Epithelial cell of proximal tubule (primary cell): Measurements from ENCODE around the gene PTPN5. TPM values are rescaled to one million over a fixed set of nuclear protein-coding genes. Genes with fewer than 3 reads are reported as not detected.

Experiments
- DNase-seq: peaks from one replicate; pipeline ENCODE4 v3.0.0-alpha.2; 2011; ENCODE audit warnings: low read depth
- H3K4me3 ChIP-seq: 2 replicates; pipeline ENCODE4 v1.5.1; 2011; ENCODE audit warnings: low read depth, mild to moderate bottlenecking, low read length
- total RNA-seq: library from RNA; depleted of rRNA; stranded (reverse); fragments of >200 nt; gene quantifications from 2 replicates; pipeline ENCODE4 v1.2.3, GENCODE V29; 2015
- TF ChIP-seq, protein P1 (sequence below): conservative IDR thresholded peaks from 2 replicates; pipeline ENCODE4 v1.5.1; 2012; ENCODE audit warnings: low read depth, mild to moderate bottlenecking, low read length

Gene PTPN5
- total RNA-seq, 1 donor from 2014 or later = not detected

DNA sequence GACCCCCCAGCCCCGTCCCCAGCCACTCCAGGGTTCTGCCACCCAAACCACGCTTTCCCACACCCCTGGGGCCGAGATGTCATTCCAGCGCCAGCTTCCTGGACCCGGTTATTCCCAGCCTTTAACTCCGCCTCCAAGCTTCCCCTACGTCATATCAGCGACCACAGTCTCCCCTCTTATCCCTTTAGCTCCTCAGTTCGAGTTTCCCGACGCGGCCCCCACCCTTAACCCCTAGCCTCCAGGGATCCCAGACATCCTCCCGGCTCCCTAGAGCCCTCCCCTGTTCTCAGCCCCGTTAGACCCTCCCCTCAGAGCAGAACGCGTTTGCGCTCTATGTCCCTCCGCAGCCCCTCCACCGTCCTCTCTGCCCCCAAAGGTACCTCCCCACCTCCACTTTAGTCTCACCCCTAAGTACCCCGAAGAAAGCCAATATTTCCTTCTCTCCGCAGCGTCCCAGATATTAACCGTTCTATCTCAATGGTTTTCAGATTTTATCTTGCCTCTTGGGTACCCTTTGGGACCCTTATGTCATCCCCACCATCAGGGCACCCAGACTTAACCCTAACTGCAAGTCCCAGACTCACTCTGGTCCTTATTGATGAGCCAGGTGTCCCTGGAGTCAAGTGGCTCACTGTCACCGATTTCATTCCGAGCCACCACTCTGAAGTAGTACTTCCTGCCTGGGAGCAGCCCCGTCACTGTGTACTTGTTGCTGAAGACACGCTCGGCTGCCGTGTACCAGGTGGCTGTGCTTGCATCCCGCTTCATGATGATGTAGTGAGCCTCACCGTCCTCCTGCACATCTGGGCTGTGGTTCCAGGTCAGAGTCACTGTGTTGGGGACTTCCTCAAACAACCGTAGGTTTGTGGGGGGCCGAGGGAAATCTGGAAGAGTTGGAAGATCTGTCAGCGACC lies 85.0 kb downstream of the PTPN5 start:
- H3K4me3 ChIP-seq = peak overlapping the region; percentile 70
- DNase-seq = no peak

DNA sequence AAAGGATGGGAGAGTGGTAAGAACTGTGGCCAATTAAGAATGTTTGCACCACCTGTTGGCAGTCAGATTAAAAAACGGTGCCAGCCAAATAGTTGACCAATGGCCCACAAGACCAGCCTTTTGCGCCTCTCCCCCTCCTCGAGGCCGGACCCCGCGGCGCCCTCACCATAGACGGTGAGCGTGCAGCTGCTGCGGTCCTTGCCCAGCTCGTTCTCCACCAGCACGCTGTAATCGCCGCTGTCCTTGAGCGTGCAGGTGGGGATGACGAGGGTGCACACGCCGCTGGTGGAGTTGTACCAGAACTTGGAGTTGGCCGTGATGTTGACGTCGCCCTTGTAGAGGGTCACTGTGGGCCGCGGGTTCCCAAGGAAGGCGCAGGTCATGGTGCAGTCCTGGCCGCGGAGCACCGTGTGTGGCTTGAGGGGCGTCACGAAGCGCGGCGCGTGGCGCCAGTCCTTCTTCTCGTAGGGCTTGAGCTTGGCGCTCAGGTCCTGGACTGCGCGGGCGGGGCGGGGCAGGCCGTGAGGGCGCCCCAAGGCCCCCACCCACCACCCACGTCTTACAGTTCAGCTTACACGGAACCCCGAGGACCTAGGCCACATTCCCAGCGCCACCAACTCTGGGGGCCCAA lies 85.8 kb downstream of the PTPN5 start:
- TF ChIP-seq, protein P1, sequence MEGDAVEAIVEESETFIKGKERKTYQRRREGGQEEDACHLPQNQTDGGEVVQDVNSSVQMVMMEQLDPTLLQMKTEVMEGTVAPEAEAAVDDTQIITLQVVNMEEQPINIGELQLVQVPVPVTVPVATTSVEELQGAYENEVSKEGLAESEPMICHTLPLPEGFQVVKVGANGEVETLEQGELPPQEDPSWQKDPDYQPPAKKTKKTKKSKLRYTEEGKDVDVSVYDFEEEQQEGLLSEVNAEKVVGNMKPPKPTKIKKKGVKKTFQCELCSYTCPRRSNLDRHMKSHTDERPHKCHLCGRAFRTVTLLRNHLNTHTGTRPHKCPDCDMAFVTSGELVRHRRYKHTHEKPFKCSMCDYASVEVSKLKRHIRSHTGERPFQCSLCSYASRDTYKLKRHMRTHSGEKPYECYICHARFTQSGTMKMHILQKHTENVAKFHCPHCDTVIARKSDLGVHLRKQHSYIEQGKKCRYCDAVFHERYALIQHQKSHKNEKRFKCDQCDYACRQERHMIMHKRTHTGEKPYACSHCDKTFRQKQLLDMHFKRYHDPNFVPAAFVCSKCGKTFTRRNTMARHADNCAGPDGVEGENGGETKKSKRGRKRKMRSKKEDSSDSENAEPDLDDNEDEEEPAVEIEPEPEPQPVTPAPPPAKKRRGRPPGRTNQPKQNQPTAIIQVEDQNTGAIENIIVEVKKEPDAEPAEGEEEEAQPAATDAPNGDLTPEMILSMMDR = no peak
- H3K4me3 ChIP-seq = peak overlapping the region; percentile 70
- no peak for DNase-seq

More for the DNA sequence above, 85.0 kb downstream of the PTPN5 start:
- TF ChIP-seq, protein P1 = no peak

DNA sequence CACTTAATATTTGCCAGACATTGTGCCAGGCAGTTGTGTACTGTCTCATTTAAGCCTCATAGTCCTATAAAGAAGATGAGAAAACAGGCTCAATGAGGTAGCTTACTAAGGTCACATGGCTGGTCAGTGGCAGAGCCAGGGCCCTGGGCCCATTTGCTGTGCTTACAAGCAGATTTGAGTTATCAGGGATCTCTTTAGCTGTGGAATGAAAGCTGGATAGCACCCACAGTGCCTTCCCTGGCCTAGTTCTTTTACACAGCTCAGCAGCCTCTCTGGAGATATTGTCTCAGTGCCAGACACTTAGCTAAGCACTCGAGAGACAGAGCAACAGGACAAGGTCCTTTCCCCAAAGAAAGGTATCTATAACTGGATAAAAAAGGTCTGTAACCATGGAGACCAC lies 86.9 kb downstream of the PTPN5 start:
- no peak for DNase-seq
- H3K4me3 ChIP-seq = no peak overlapping the region
- TF ChIP-seq, protein P1 = no peak

DNA sequence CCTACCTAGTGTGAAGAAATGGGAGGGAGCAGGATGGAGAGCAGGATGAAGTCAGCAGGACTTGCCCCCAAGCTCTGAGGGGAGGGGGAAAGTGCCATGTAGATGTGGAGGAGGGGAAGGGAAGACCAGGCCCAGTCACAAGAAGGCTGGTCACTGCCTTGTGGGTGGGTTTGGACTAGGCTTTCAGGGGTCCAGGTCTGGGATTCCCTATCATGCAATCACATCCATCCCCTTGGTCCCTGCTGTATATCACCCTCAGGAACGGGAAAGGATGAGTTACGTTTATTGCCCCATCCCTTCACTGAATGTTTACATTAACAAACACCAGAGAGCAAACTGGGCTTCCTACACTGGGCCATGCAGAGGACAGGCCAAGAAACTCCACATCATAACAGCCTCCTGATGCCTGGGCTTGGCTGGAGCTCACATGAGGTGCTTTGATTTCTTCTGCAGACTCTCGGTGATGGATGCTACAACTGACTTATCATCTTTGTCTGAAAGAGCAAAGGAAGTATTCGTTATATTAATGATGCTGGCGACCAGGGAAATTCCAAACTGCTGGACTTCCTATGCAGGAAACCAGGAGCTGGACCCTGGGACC lies 87.5 kb downstream of the PTPN5 start:
- TF ChIP-seq, protein P1 = no peak
- DNase-seq = no peak
- H3K4me3 ChIP-seq = no peak overlapping the region

DNA sequence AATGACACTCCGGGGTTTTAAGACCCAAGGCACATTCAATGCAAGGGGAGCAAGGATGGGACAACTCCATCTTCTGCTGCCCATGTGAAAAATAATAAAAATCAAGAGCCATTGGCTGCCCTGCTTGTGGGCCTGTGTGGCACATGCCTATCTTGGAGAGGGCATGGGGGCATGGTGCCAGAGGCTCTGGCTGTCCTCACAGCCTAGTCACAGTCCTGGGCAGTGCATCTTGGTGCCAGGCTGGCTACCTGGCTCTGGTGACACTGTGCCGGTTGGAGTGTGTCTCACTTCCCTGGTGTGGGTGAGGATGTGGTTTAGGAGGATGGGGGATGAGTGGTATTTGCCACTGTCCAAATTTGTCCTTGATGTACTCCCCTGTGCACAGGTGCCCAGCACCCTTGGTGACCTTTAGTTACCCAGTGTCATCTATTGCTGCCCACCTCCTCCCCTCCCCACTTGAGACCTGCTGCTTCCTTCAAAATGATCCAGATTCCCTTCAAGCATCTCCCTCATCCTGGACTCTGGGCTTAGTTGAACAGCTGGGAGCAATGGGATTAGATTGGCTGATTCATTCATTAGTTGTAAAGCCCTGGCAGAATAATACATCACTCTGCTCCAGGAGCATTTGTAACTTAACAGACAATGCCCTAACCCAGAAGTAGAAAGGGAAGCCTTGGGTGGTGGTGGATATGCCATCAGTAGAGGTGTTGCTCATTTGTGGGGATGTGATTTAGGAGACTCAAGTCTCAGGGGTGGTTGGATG lies 88.4 kb downstream of the PTPN5 start:
- DNase-seq = no peak
- H3K4me3 ChIP-seq = no peak overlapping the region
- TF ChIP-seq, protein P1 = no peak

DNA sequence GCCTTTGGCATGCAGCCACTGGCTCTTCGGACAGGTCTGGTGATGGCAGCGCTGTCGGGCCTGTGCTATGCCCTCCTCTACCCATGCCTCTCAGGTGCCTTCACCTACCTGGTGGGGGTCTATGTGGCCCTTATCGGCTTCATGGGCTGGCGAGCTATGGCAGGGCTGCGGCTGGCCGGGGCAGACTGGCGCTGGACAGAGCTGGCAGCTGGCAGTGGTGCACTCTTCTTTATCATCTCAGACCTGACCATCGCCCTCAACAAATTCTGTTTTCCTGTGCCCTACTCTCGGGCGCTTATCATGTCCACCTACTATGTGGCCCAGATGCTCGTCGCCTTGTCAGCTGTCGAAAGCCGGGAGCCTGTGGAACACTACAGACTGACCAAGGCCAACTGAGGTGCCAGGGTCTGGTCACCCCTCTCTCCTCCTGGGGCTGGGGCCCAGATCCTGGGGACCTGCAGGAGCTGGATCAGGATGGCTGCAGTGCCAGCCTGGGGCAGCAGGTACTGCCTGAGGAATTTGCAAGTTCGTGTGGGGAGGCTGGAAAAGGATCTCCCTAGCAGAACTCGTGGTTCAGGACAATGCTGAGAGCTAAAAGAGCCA lies 89.9 kb downstream of the PTPN5 start:
- no peak overlapping the region for H3K4me3 ChIP-seq
- DNase-seq = no peak
- TF ChIP-seq, protein P1 = no peak
